HCT116 (cell line): Measurements from ENCODE around the gene RPL18. TPM values are rescaled to one million over a fixed set of nuclear protein-coding genes. Genes with fewer than 3 reads are reported as not detected.

Source experiments
- ATAC-seq: fragments of 200-7000 bp; cut with Tn5 transposase; 2 replicates; pipeline ENCODE4 v1.9.1; 2020; ENCODE audit warnings: mild to moderate bottlenecking, moderate library complexity
- BruUV-seq: library from RNA; stranded (reverse); fragments of 400-500 nt; replicated peaks from 2 replicates; lab custom pipeline; 2021; lab: Mats Ljungman, UMichigan
- CTCF ChIA-PET: fragments of 300-600 bp; sonication (Branson Sonifier 250); formaldehyde crosslinking; loops from one replicate; lab custom pipeline; 2021; ENCODE audit warnings: antibody characterized with exemption; lab: Charles Lee
- POLR2A ChIA-PET: fragments of 300-600, 350-600 bp; sonication (Branson Sonifier 250); formaldehyde crosslinking; loops from one replicate; lab custom pipeline; 2021; ENCODE audit warnings: antibody characterized with exemption; lab: Charles Lee
- RAD21 ChIA-PET, 2 experiments: fragments of 300-600 bp; sonication (Branson Sonifier 250); formaldehyde crosslinking; loops; one replicate each; lab custom pipeline; 2023; ENCODE audit warnings: low total read pairs in 2 of 2; ENCODE audit not compliant: uncharacterized antibody in 2 of 2, unreplicated experiment in 2 of 2, low non-redundant PET in 1 of 2; lab: Charles Lee
- DNase-seq: peaks from one replicate; pipeline ENCODE4 v3.0.0-alpha.2; 2010; ENCODE audit warnings: low read depth, low spot score
- H2AFZ ChIP-seq: fragments of 200-600 bp; shearing (Covaris generic), sonication (generic); 2 replicates; pipeline ENCODE4 v1.6.1; 2017; ENCODE audit warnings: low read depth, mixed run types, mixed read lengths, antibody characterized with exemption, low read length; ENCODE audit not compliant: poor library complexity, severe bottlenecking
- H3K27ac ChIP-seq: 2 replicates; pipeline ENCODE4 v1.5.1; 2012; ENCODE audit warnings: low read depth, low read length
- H3K27me3 ChIP-seq: fragments of 200-600 bp; sonication (generic); 2 replicates; pipeline ENCODE4 v1.6.1; 2016; ENCODE audit warnings: mixed run types, low read length, mixed read lengths; ENCODE audit not compliant: insufficient read depth
- H3K36me3 ChIP-seq, 2 experiments: fragments of 200-500 bp in 1 of 2; fragments of 200-600 bp in 1 of 2; sonication (Bioruptor generic) in 1 of 2; sonication (generic) in 1 of 2; 2 replicates each; pipeline versions ENCODE4 v1.5.1 to v1.6.1; 2014 to 2016; ENCODE audit warnings: low read length in 2 of 2, inconsistent platforms in 1 of 2, mixed read lengths in 1 of 2, mixed run types in 1 of 2; ENCODE audit not compliant: insufficient read depth in 2 of 2, control insufficient read depth in 1 of 2
- H3K4me1 ChIP-seq, 2 experiments: fragments of 200-600 bp in 1 of 2; sonication (generic) in 1 of 2; 2 replicates each; pipeline versions ENCODE4 v1.5.1 to v1.6.1; 2012 to 2017; ENCODE audit warnings: low read length in 2 of 2, inconsistent platforms in 1 of 2, mild to moderate bottlenecking in 1 of 2, mixed read lengths in 1 of 2, mixed run types in 1 of 2, moderate library complexity in 1 of 2; ENCODE audit not compliant: insufficient read depth in 2 of 2, control insufficient read depth in 1 of 2
- H3K4me2 ChIP-seq: fragments of 200-600 bp; sonication (generic); 2 replicates; pipeline ENCODE4 v1.6.1; 2017; ENCODE audit warnings: mixed run types, low read length, mixed read lengths
- H3K4me3 ChIP-seq, 2 experiments: fragments of 200-600 bp in 1 of 2; sonication (generic) in 1 of 2; replicated peaks in 1 of 2; 2 replicates each; pipeline ENCODE4 v1.5.1; 2011 to 2016; ENCODE audit warnings: low read length in 2 of 2, control low read depth in 1 of 2, low read depth in 1 of 2, mild to moderate bottlenecking in 1 of 2, mixed read lengths in 1 of 2, mixed run types in 1 of 2
- H3K79me2 ChIP-seq: fragments of 200-600 bp; sonication (generic); 2 replicates; pipeline ENCODE4 v1.6.1; 2017; ENCODE audit warnings: mild to moderate bottlenecking, mixed run types, low read length, moderate library complexity, mixed read lengths; ENCODE audit not compliant: insufficient read depth
- H3K9ac ChIP-seq: fragments of 200-600 bp; sonication (generic); 2 replicates; pipeline ENCODE4 v1.6.1; 2016; ENCODE audit warnings: low read length, mixed read lengths
- H3K9me2 ChIP-seq: fragments of 200-600 bp; sonication (generic), shearing (Covaris generic); 2 replicates; pipeline ENCODE4 v1.6.1; 2017; ENCODE audit warnings: mixed run types, mild to moderate bottlenecking, moderate library complexity; ENCODE audit not compliant: insufficient read depth
- H3K9me3 ChIP-seq, 2 experiments: fragments of 200-500 bp in 1 of 2; fragments of 200-600 bp in 1 of 2; sonication (Bioruptor generic) in 1 of 2; sonication (generic) in 1 of 2; 2 replicates each; pipeline ENCODE4 v1.6.1; 2014 to 2017; ENCODE audit warnings: low read length in 2 of 2, mixed read lengths in 2 of 2, inconsistent platforms in 1 of 2, low read depth in 1 of 2, mild to moderate bottlenecking in 1 of 2, mixed run types in 1 of 2, moderate library complexity in 1 of 2; ENCODE audit not compliant: control insufficient read depth in 1 of 2, insufficient read depth in 1 of 2
- H4K20me1 ChIP-seq: fragments of 200-600 bp; sonication (generic), shearing (Covaris generic); 2 replicates; pipeline ENCODE4 v1.6.1; 2017; ENCODE audit warnings: mixed run types, mild to moderate bottlenecking, moderate library complexity; ENCODE audit not compliant: insufficient read depth
- CBX3 ChIP-seq: IDR thresholded peaks from 2 replicates; pipeline ENCODE4 v1.6.1; 2012; ENCODE audit warnings: low read depth
- CEBPB ChIP-seq: IDR thresholded peaks from 2 replicates; pipeline ENCODE4 v1.6.1; 2012; ENCODE audit warnings: low read depth
- EGR1 ChIP-seq: IDR thresholded peaks from 2 replicates; pipeline ENCODE4 v1.6.1; 2012; ENCODE audit warnings: low read depth
- ELF1 ChIP-seq: IDR thresholded peaks from 2 replicates; pipeline ENCODE4 v1.6.1; 2012; ENCODE audit warnings: low read depth, borderline replicate concordance
- EZH2 ChIP-seq: fragments of 200-600 bp; sonication (generic); IDR thresholded peaks from 2 replicates; pipeline ENCODE4 v1.6.1; 2017; ENCODE audit warnings: antibody characterized with exemption, mixed run types
- EZH2phosphoT487 ChIP-seq: fragments of 200-600 bp; IDR thresholded peaks from 2 replicates; pipeline ENCODE4 v1.6.1; 2018; ENCODE audit warnings: antibody characterized with exemption, borderline replicate concordance
- FOSL1 ChIP-seq: IDR thresholded peaks from 2 replicates; pipeline ENCODE4 v1.6.1; 2012; ENCODE audit warnings: low read depth
- RAD21 ChIP-seq: IDR thresholded peaks from 2 replicates; pipeline ENCODE4 v1.6.1; 2012; ENCODE audit warnings: low read depth, mild to moderate bottlenecking
- SRF ChIP-seq: IDR thresholded peaks from 2 replicates; pipeline ENCODE4 v1.6.1; 2012; ENCODE audit warnings: low read depth
- YY1 ChIP-seq: IDR thresholded peaks from 2 replicates; pipeline ENCODE4 v1.6.1; 2011; ENCODE audit warnings: low read length, low read depth, moderate library complexity, mild to moderate bottlenecking; ENCODE audit not compliant: insufficient replicate concordance; ENCODE audit errors: extremely low read depth
- intact Hi-C: fragments of 100-400 bp; cut with micrococcal nuclease; formaldehyde crosslinking; loops from 2 replicates; pipeline ENCODE4 v1.10.0; 2022
- total RNA-seq: library from RNA; stranded (reverse); gene quantifications from one replicate; pipeline ENCODE4 v1.2.1, GENCODE V29; 2021; ENCODE audit not compliant: unreplicated experiment
- TF ChIP-seq, protein P1 (sequence below), 3 experiments: fragments of 200-600 bp in 1 of 3; sonication (generic) in 1 of 3; IDR thresholded peaks in 2 of 3; conservative IDR thresholded peaks in 1 of 3; 2 replicates each; pipeline ENCODE4 v1.5.1; 2012 to 2017; ENCODE audit warnings: low read depth in 2 of 3, low read length in 2 of 3, antibody characterized with exemption in 1 of 3, borderline replicate concordance in 1 of 3, control low read depth in 1 of 3, mild to moderate bottlenecking in 1 of 3, mixed read lengths in 1 of 3, mixed run types in 1 of 3, moderate library complexity in 1 of 3; ENCODE audit not compliant: insufficient read depth in 1 of 3
- TF ChIP-seq, protein P2 (sequence below): IDR thresholded peaks from 2 replicates; pipeline ENCODE4 v1.6.1; 2012
- TF ChIP-seq, protein P3 (sequence below): IDR thresholded peaks from 2 replicates; pipeline ENCODE4 v1.6.1; 2011; ENCODE audit warnings: mild to moderate bottlenecking, low read length, moderate library complexity; ENCODE audit not compliant: insufficient replicate concordance; ENCODE audit errors: extremely low read depth
- TF ChIP-seq, protein P4 (sequence below): IDR thresholded peaks from 2 replicates; pipeline ENCODE4 v1.6.1; 2012
- TF ChIP-seq, protein P5 (sequence below): IDR thresholded peaks from 2 replicates; pipeline ENCODE4 v1.6.1; 2012; ENCODE audit warnings: low read depth

Gene RPL18
- total RNA-seq, 1 experiment from 2014 or later = 2,006 TPM

DNA sequence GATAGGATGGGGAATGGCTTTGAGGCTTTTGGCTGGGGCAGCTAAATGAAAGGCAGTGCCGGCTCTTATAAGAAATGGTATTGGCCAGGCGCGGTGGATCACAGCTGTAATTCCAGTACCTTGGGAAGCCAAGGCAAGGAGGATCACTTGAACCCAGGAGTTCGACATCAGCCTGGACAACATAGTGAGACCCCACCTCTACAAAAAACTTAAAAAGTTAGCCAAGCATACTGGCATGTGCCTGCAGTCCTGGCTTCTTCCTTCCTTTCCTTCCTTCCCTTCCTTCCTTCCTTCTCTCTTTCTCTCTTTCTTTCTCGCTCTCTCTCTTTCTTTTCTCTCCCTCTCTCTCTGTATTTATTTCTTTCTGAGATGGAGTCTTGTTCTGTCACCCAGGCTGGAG lies 23.9 kb upstream of the RPL18 start:
- ChIA-PET POLR2A (no interaction called here), RAD21 (no interaction called here), CTCF (no interaction called here)
- intact Hi-C loops = no loop called here
- H3K36me3 ChIP-seq = no peaks in the 10 kb centered on the region
- H3K4me3 ChIP-seq = no peak overlapping the region
- DNase-seq (no peak), ATAC-seq (no peak)
- H2AFZ ChIP-seq = no peak overlapping the region
- TF ChIP-seq, protein P1, sequence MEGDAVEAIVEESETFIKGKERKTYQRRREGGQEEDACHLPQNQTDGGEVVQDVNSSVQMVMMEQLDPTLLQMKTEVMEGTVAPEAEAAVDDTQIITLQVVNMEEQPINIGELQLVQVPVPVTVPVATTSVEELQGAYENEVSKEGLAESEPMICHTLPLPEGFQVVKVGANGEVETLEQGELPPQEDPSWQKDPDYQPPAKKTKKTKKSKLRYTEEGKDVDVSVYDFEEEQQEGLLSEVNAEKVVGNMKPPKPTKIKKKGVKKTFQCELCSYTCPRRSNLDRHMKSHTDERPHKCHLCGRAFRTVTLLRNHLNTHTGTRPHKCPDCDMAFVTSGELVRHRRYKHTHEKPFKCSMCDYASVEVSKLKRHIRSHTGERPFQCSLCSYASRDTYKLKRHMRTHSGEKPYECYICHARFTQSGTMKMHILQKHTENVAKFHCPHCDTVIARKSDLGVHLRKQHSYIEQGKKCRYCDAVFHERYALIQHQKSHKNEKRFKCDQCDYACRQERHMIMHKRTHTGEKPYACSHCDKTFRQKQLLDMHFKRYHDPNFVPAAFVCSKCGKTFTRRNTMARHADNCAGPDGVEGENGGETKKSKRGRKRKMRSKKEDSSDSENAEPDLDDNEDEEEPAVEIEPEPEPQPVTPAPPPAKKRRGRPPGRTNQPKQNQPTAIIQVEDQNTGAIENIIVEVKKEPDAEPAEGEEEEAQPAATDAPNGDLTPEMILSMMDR (IDR thresholded peaks at IDR 0.05 in 2 of 3, conservative IDR thresholded peaks at IDR 0.05 in 1 of 3; ENCODE audit: borderline replicate concordance in 1 of 3, insufficient read depth in 1 of 3, low read depth in 2 of 3, low read length in 2 of 3) = no peak
- no peak for TF ChIP-seq SRF
- TF ChIP-seq, protein P2, sequence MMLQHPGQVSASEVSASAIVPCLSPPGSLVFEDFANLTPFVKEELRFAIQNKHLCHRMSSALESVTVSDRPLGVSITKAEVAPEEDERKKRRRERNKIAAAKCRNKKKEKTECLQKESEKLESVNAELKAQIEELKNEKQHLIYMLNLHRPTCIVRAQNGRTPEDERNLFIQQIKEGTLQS = no peak
- no peak for TF ChIP-seq CEBPB
- no peak for TF ChIP-seq EZH2
- TF ChIP-seq, protein P3, sequence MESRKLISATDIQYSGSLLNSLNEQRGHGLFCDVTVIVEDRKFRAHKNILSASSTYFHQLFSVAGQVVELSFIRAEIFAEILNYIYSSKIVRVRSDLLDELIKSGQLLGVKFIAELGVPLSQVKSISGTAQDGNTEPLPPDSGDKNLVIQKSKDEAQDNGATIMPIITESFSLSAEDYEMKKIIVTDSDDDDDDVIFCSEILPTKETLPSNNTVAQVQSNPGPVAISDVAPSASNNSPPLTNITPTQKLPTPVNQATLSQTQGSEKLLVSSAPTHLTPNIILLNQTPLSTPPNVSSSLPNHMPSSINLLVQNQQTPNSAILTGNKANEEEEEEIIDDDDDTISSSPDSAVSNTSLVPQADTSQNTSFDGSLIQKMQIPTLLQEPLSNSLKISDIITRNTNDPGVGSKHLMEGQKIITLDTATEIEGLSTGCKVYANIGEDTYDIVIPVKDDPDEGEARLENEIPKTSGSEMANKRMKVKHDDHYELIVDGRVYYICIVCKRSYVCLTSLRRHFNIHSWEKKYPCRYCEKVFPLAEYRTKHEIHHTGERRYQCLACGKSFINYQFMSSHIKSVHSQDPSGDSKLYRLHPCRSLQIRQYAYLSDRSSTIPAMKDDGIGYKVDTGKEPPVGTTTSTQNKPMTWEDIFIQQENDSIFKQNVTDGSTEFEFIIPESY = no peak
- TF ChIP-seq RAD21 = no peak
- no peak for TF ChIP-seq YY1
- no peak for TF ChIP-seq EZH2phosphoT487
- TF ChIP-seq EGR1 = no peak
- no peak for TF ChIP-seq ELF1
- TF ChIP-seq, protein P4, sequence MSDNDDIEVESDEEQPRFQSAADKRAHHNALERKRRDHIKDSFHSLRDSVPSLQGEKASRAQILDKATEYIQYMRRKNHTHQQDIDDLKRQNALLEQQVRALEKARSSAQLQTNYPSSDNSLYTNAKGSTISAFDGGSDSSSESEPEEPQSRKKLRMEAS = no peak
- no peak for TF ChIP-seq FOSL1
- TF ChIP-seq, protein P5, sequence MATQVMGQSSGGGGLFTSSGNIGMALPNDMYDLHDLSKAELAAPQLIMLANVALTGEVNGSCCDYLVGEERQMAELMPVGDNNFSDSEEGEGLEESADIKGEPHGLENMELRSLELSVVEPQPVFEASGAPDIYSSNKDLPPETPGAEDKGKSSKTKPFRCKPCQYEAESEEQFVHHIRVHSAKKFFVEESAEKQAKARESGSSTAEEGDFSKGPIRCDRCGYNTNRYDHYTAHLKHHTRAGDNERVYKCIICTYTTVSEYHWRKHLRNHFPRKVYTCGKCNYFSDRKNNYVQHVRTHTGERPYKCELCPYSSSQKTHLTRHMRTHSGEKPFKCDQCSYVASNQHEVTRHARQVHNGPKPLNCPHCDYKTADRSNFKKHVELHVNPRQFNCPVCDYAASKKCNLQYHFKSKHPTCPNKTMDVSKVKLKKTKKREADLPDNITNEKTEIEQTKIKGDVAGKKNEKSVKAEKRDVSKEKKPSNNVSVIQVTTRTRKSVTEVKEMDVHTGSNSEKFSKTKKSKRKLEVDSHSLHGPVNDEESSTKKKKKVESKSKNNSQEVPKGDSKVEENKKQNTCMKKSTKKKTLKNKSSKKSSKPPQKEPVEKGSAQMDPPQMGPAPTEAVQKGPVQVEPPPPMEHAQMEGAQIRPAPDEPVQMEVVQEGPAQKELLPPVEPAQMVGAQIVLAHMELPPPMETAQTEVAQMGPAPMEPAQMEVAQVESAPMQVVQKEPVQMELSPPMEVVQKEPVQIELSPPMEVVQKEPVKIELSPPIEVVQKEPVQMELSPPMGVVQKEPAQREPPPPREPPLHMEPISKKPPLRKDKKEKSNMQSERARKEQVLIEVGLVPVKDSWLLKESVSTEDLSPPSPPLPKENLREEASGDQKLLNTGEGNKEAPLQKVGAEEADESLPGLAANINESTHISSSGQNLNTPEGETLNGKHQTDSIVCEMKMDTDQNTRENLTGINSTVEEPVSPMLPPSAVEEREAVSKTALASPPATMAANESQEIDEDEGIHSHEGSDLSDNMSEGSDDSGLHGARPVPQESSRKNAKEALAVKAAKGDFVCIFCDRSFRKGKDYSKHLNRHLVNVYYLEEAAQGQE = no peak
- no peak for TF ChIP-seq CBX3
- no TSS peak for BruUV-seq
- no peaks in the 10 kb centered on the region for H3K9me3 ChIP-seq
- H3K79me2 ChIP-seq = no peaks in the 10 kb centered on the region
- no peaks in the 10 kb centered on the region for H3K27me3 ChIP-seq
- H3K4me2 ChIP-seq = no peak overlapping the region
- no peaks in the 10 kb centered on the region for H4K20me1 ChIP-seq
- H3K9me2 ChIP-seq = no peaks in the 10 kb centered on the region
- no peak overlapping the region for H3K9ac ChIP-seq
- H3K27ac ChIP-seq = no peak overlapping the region
- H3K4me1 ChIP-seq = peaks cover 23 to 52% of the 10 kb centered on the region in 2 experiments
